ENCODE results near the gene CFAP65. TPM values are rescaled to one million over a fixed set of nuclear protein-coding genes. Genes with fewer than 3 reads are reported as not detected.

CFAP65 gene
- total RNA-seq, 1 experiment from 2014 or later: 0.52 TPM

DNA sequence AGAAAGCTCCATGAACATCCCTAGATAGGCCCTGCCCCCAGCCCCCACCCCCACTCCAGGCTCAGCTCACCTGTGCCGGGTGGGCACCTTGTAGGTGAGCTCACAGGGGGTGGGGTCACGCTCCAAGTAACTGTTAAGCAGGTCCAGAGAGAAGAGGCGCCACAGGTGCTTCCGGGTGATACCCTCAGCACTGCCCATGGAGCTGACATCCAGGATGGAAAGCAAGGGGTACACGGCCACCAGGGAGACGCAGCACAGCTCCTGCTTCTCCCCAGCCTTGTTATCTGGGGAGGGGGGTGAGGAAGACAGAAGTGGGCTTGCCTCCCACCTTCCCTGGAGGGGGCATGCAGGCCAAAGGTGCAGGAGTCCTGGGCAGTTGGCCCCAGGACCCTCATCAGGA, 21.9 kb downstream of the CFAP65 start:
- Histone ChIP-seq H2AFZ (ENCODE audit: low read depth, low read length, poor library complexity, severe bottlenecking) (no peak overlapping the region), H3K4me3 (replicated peaks in 1 of 2; ENCODE audit: low read depth in 1 of 2, low read length in 2 of 2) (no peak overlapping the region), H3K4me1 (ENCODE audit: control insufficient read depth in 1 of 2, insufficient read depth in 2 of 2, low read length in 2 of 2) (no peaks in the 10 kb centered on the region), H3K79me2 (ENCODE audit: insufficient read depth, low read length) (no peaks in the 10 kb centered on the region), H3K27ac (ENCODE audit: low read depth, low read length) (no peak overlapping the region), H3K4me2 (ENCODE audit: low read length) (no peak overlapping the region), H3K9me2 (ENCODE audit: insufficient read depth) (no peaks in the 10 kb centered on the region), H3K9me3 (ENCODE audit: control insufficient read depth in 1 of 2, insufficient read depth in 1 of 2, low read depth in 1 of 2, low read length in 2 of 2) (no peaks in the 10 kb centered on the region), H3K27me3 (ENCODE audit: insufficient read depth, low read length) (no peaks in the 10 kb centered on the region), H3K36me3 (ENCODE audit: control insufficient read depth in 1 of 2, insufficient read depth in 2 of 2, low read length in 2 of 2) (no peaks in the 10 kb centered on the region), H4K20me1 (ENCODE audit: insufficient read depth) (no peaks in the 10 kb centered on the region), H3K9ac (ENCODE audit: low read length) (no peak overlapping the region)
- RAD21 ChIA-PET (ENCODE audit: low non-redundant PET in 1 of 2, low total read pairs in 2 of 2, uncharacterized antibody in 2 of 2, unreplicated experiment in 2 of 2): no interaction called here
- ATAC-seq (no peak), DNase-seq (ENCODE audit: low read depth, low spot score) (no peak)
- CTCF ChIA-PET: interaction anchor here (0.6 to 3.9 kb wide), 4 partner anchors 9 to 23 kb away, joined by 3 to 21 read pairs (median 4); no protein-coding TSS in a partner anchor
- TF ChIP-seq ATF3 (IDR thresholded peaks at IDR 0.05): no peak
- no peak for TF ChIP-seq FOSL1 (IDR thresholded peaks at IDR 0.05; ENCODE audit: low read depth)
- TF ChIP-seq EGR1 (IDR thresholded peaks at IDR 0.05; ENCODE audit: low read depth): no peak
- TF ChIP-seq SRF (IDR thresholded peaks at IDR 0.05; ENCODE audit: low read depth): no peak
- no peak for TF ChIP-seq RAD21 (IDR thresholded peaks at IDR 0.05; ENCODE audit: low read depth)
- TF ChIP-seq EZH2phosphoT487 (IDR thresholded peaks at IDR 0.05; ENCODE audit: borderline replicate concordance): no peak
- TF ChIP-seq POLR2AphosphoS5 (IDR thresholded peaks at IDR 0.05; ENCODE audit: low read depth, low read length): no peak
- TF ChIP-seq JUND (IDR thresholded peaks at IDR 0.05): no peak
- no peak for TF ChIP-seq CEBPB (IDR thresholded peaks at IDR 0.05; ENCODE audit: low read depth)
- TF ChIP-seq, protein P1, sequence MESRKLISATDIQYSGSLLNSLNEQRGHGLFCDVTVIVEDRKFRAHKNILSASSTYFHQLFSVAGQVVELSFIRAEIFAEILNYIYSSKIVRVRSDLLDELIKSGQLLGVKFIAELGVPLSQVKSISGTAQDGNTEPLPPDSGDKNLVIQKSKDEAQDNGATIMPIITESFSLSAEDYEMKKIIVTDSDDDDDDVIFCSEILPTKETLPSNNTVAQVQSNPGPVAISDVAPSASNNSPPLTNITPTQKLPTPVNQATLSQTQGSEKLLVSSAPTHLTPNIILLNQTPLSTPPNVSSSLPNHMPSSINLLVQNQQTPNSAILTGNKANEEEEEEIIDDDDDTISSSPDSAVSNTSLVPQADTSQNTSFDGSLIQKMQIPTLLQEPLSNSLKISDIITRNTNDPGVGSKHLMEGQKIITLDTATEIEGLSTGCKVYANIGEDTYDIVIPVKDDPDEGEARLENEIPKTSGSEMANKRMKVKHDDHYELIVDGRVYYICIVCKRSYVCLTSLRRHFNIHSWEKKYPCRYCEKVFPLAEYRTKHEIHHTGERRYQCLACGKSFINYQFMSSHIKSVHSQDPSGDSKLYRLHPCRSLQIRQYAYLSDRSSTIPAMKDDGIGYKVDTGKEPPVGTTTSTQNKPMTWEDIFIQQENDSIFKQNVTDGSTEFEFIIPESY (IDR thresholded peaks at IDR 0.05; ENCODE audit: extremely low read depth, insufficient replicate concordance, low read length): no peak
- no peak for TF ChIP-seq SIN3A (IDR thresholded peaks at IDR 0.05; ENCODE audit: low read depth)
- intact Hi-C loops (cut with micrococcal nuclease): no loop called here
- POLR2A ChIA-PET: no interaction called here
- no TSS peak for BruUV-seq (replicated peaks)
